Nephron progenitor cell (in vitro differentiated cells): ENCODE results near the gene ZNF618.

Experiments
- DNase-seq: peaks from one replicate; pipeline ENCODE4 v3.0.0; 2021
- H3K27ac Mint-ChIP-seq: 2 replicates; pipeline ENCODE4 v1.8.0; 2021; ENCODE audit warnings: mild to moderate bottlenecking, moderate library complexity, mixed read lengths
- H3K27me3 Mint-ChIP-seq: 2 replicates; pipeline ENCODE4 v1.8.0; 2021; ENCODE audit warnings: mild to moderate bottlenecking, low read depth, mixed read lengths; ENCODE audit not compliant: poor library complexity
- H3K36me3 Mint-ChIP-seq: 2 replicates; pipeline ENCODE4 v1.8.0; 2021; ENCODE audit warnings: low read depth, mixed read lengths
- H3K4me1 Mint-ChIP-seq: 2 replicates; pipeline ENCODE4 v1.8.0; 2021; ENCODE audit warnings: mixed read lengths
- H3K4me3 Mint-ChIP-seq: 2 replicates; pipeline ENCODE4 v1.8.0; 2021; ENCODE audit warnings: mild to moderate bottlenecking, moderate library complexity, mixed read lengths
- H3K9me3 Mint-ChIP-seq: 2 replicates; pipeline ENCODE4 v1.8.0; 2021; ENCODE audit warnings: mild to moderate bottlenecking, moderate library complexity, mixed read lengths
- TF ChIP-seq, protein P1 (sequence below): fragments of 200-600 bp; sonication (generic); IDR thresholded peaks from 2 replicates; pipeline ENCODE4 v1.5.0; 2021; ENCODE audit warnings: antibody characterized with exemption

ZNF618 gene

DNA sequence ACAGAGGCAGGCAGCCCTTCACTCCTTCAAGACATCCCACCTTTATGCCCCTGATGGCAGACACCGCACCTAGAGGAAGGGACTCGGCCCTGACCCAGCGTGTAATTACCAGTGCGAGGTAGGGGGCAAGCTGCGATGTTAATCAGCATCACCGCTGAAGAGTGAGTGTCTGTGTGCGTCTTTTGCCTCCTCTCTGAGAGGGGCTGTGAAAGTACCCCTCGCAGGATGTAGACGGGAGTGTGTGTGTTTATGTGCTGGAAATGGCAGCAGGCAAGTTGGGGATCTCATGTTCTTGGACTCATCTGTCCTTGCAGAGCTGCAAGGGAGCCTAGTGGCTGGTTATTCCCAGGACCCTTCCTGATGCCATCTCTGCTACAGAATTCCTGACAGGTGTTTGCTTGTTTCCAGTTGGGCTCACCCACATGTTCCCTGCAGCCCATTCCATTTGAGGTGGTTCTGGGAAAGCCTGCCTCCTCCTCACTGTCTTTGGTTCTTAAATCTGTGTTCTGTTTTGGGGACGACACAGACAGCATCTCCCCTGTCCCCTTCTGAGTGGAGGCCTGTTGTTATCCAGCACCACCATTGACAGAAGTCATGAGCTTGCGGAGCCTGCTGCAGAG is 70.5 kb downstream of the ZNF618 start:
- peak overlapping the region; percentile 64 for H3K27ac Mint-ChIP-seq
- no peak for DNase-seq
- H3K4me1 Mint-ChIP-seq = peaks cover 12% of the 10 kb centered on the region
- peaks cover 38% of the 10 kb centered on the region for H3K36me3 Mint-ChIP-seq
- H3K4me3 Mint-ChIP-seq = no peak overlapping the region
- TF ChIP-seq, protein P1, sequence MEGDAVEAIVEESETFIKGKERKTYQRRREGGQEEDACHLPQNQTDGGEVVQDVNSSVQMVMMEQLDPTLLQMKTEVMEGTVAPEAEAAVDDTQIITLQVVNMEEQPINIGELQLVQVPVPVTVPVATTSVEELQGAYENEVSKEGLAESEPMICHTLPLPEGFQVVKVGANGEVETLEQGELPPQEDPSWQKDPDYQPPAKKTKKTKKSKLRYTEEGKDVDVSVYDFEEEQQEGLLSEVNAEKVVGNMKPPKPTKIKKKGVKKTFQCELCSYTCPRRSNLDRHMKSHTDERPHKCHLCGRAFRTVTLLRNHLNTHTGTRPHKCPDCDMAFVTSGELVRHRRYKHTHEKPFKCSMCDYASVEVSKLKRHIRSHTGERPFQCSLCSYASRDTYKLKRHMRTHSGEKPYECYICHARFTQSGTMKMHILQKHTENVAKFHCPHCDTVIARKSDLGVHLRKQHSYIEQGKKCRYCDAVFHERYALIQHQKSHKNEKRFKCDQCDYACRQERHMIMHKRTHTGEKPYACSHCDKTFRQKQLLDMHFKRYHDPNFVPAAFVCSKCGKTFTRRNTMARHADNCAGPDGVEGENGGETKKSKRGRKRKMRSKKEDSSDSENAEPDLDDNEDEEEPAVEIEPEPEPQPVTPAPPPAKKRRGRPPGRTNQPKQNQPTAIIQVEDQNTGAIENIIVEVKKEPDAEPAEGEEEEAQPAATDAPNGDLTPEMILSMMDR = no peak
- H3K27me3 Mint-ChIP-seq = peaks cover 3% of the 10 kb centered on the region
- no peaks in the 10 kb centered on the region for H3K9me3 Mint-ChIP-seq

DNA sequence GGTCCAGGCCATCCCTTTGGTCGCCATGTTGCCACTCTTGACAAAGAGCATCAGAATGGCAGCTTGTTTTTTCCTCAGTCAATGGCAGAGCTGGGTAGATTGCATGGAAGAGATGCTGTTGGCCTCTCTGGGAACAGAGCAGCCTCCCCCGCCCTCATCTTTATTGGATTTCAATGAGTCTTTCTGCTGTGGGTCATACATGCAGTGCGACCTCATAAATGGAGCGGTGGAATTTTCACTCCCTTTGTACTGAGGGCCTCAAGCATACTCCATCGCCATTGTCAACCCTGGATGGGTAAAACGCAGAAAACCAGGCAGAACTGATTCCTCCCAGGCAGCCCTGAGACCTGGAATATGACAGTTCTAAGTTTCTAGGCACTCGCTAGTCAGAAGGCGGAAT is 71.8 kb downstream of the ZNF618 start:
- Mint-ChIP-seq H3K36me3 (peaks cover 32% of the 10 kb centered on the region), H3K27ac (peak overlapping the region; percentile 29)

DNA sequence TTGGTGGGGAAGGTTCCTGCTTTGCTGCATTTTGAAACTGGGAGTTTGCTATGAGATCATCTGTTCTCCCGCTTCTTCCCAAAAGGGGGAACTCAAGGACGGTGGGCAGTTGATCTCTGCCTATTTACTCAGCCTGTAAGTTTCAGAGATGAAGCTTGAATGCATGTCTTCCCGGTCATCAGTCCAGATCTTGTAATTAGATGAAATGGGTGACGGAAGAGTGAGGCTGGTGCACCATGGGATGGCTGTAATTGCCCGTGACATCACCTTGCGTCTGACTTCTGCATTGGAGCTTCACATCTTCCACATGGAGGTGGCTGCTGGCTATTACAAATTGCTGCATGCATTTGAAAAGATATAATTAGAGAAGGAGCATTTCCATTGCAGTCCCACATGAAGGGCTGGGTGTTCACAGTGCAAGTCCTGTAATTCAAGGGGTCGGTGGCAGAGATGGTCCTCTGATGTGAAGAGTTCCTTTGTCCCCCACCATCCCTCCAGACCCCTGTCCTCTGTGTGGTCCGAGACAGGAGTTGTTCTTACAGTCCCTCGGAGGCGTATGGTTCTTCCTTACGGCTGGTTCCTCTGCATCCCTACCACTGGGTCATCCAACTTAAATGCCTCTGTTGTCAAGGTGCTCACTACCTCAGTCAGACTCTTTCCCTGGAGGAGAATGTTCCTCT is 72.9 kb downstream of the ZNF618 start:
- Mint-ChIP-seq H3K27me3 (no peaks in the 10 kb centered on the region), H3K36me3 (peaks cover 30% of the 10 kb centered on the region), H3K27ac (no peak overlapping the region), H3K4me3 (no peak overlapping the region), H3K9me3 (no peaks in the 10 kb centered on the region), H3K4me1 (peaks cover 12% of the 10 kb centered on the region)
- TF ChIP-seq, protein P1 = no peak
- no peak for DNase-seq

More for the DNA sequence above, 71.8 kb downstream of the ZNF618 start:
- Mint-ChIP-seq H3K27me3 (peaks cover 2% of the 10 kb centered on the region), H3K4me1 (peaks cover 12% of the 10 kb centered on the region), H3K9me3 (no peaks in the 10 kb centered on the region), H3K4me3 (no peak overlapping the region)
- no peak for DNase-seq
- TF ChIP-seq, protein P1 = no peak

DNA sequence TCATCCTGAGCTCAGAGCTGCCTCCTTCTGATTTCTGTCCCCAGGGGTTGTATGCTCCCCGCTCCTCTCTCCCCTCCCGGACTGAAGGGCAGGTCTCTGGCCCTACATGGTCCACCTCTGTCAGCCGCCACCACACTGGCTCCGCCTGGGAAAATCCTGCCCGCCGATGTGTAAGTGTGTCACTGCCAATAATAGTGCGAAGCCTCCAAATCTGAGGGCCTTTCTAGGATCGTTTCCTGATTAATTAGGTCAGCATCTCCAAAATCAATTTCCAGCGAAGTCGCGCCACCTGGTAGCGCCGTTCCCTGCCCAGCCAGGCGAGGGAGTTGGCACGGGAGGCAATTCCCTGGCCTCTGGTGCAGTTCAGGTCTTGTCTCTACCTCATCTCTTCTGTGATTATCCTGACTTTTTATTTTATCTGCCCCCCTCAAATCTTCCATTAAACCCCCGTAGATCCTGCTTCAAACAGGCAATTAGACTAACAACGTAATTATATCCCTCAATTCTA is 73.5 kb downstream of the ZNF618 start:
- H3K9me3 Mint-ChIP-seq = no peaks in the 10 kb centered on the region
- peaks cover 12% of the 10 kb centered on the region for H3K4me1 Mint-ChIP-seq
- no peak for DNase-seq
- H3K27me3 Mint-ChIP-seq = no peaks in the 10 kb centered on the region
- no peak overlapping the region for H3K4me3 Mint-ChIP-seq
- TF ChIP-seq, protein P1 = no peak
- H3K36me3 Mint-ChIP-seq = peaks cover 30% of the 10 kb centered on the region
- H3K27ac Mint-ChIP-seq = peak overlapping the region; percentile 67

DNA sequence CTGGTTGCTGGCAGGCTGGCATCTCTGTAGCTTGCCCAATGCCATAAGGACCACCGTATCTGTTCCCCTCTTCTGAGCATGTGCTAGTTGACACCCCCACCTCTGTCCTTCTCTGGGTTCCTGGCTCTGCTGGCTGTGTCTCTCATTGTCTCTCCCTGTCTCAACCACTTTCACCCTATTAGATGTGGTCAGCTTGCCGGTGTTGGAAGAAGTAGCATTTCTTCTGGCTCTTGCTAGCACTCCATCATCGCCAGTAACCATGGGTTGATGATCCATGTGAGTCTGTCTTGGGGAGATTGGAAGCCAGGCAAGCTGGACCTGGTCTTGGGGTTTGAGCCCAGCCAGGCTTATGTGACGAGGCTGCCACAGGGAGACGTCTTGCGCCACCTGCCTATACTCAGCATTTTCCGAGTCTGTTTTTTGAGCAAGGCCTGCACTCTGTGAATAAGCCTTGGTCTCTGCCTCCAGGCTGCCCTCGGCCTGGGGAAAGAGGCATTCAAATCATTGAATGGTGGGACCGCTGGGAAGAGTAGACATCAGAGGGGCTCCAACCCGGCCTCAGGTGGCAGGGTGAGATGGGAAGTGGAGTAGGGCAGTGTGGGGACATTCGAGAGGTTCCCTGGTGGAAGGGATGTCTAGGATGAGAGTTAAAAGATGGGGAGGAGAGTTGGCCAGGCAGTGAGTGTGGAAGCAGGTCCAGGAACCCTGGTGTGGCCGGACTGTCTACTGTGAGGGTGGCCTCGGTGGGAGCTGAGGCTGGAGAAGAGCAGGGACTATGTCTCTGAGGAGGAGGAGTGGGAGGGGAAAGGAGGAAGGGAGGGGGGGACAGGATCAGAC is 74.3 kb downstream of the ZNF618 start:
- Mint-ChIP-seq H3K36me3 (peaks cover 24% of the 10 kb centered on the region), H3K4me3 (no peak overlapping the region), H3K9me3 (no peaks in the 10 kb centered on the region), H3K27me3 (no peaks in the 10 kb centered on the region), H3K4me1 (peaks cover 12% of the 10 kb centered on the region), H3K27ac (peak overlapping the region; percentile 67)
- no peak for DNase-seq
- TF ChIP-seq, protein P1 = no peak
